ENCODE measurements around the gene PTPN18.
A peak's percentile ranks its signal among the peaks of the same experiment; 100 is the strongest.
"Not testable (repeated sequence)": the region's sequence is repeated elsewhere in the genome, so short reads cannot be mapped to it uniquely, and the experiment has no call there.

Gene PTPN18, protein sequence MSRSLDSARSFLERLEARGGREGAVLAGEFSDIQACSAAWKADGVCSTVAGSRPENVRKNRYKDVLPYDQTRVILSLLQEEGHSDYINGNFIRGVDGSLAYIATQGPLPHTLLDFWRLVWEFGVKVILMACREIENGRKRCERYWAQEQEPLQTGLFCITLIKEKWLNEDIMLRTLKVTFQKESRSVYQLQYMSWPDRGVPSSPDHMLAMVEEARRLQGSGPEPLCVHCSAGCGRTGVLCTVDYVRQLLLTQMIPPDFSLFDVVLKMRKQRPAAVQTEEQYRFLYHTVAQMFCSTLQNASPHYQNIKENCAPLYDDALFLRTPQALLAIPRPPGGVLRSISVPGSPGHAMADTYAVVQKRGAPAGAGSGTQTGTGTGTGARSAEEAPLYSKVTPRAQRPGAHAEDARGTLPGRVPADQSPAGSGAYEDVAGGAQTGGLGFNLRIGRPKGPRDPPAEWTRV

DNA sequence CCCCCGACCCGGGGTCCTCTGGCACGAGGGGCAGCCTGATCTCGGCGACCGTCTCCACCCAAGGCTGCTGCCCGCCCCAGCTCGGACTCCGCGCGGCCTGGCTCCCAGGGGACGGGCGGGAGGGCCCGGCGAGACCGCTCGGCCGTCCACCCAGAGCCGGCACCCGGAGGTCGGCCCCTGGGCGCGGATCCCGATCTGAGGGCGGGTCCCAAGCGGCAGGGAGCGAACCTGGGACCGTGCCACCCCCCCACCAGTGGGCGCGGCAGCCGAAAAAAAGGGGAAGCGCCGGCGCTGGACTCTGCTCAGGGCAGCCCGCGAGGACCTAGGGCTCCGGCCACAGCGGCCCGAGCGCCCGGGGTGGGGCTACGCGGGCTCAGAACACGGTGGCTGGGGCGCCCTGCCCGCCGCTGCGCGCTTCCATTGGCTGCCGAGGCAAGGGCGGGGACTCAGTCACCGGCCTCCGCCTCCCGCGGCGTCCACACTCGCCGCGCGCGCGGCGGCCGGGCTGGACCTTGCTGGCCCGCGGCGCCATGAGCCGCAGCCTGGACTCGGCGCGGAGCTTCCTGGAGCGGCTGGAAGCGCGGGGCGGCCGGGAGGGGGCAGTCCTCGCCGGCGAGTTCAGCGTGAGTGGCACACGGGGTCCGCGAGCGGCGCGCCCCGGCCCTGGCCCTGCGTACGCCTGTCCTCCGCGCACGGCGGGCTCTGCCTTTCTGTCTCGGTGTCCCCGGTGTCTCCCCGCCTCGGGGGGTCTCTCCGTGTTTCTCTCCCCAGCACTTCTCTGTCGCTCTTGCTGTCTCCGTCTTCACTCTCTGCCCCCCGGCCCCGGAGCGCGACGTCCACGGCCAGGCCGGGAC lies at the start of gene PTPN18:
Gene PTPN18, plus strand, starts transcription at position 479 of the 854 bp plus-strand sequence. Its CDS starts 52 bp downstream, at position 531.
- peak; percentile 74 for DNase-seq (ENCODE audit: low spot score)

- no peak for DNase-seq (ENCODE audit: low spot score)
Measured at GRCh38 chr2:130307850-130308249, 48.0 kb upstream of the PTPN18 start.

- DNase-seq (ENCODE audit: low spot score) = no peak
Measured at GRCh38 chr2:130310881-130311280, 45.0 kb upstream of the PTPN18 start.

- no peak for DNase-seq (ENCODE audit: low spot score)
Measured at GRCh38 chr2:130313812-130314334, 42.0 kb upstream of the PTPN18 start.

DNA sequence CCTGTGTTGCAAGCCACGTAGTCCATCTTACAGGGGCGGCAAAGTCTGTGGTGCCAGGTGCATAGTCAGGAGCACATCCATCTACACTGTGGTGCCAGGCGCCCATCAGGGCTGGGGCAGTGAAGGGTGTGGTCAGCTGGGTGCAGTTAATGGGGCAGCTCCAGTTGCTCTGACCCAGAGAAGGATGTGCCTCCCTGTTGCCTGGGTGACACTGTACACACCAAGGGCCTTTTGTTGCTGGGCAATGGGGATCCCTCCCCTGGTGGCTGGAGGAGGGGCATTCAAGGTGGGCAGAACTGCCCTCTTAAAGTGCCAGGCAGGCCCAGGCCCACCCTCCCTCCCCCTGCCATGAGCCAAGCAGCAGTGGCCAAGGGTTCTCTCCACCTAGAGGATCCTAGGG lies 41.5 kb upstream of the PTPN18 start:
- DNase-seq (ENCODE audit: low spot score) = no peak

- no peak for DNase-seq (ENCODE audit: low spot score)
Measured at GRCh38 chr2:130316596-130316995, 39.3 kb upstream of the PTPN18 start.

- no peak for DNase-seq (ENCODE audit: low spot score)
Measured at GRCh38 chr2:130318906-130319305, 37.0 kb upstream of the PTPN18 start.

- DNase-seq (ENCODE audit: low spot score) = no peak
Measured at GRCh38 chr2:130319536-130319935, 36.3 kb upstream of the PTPN18 start.

DNA sequence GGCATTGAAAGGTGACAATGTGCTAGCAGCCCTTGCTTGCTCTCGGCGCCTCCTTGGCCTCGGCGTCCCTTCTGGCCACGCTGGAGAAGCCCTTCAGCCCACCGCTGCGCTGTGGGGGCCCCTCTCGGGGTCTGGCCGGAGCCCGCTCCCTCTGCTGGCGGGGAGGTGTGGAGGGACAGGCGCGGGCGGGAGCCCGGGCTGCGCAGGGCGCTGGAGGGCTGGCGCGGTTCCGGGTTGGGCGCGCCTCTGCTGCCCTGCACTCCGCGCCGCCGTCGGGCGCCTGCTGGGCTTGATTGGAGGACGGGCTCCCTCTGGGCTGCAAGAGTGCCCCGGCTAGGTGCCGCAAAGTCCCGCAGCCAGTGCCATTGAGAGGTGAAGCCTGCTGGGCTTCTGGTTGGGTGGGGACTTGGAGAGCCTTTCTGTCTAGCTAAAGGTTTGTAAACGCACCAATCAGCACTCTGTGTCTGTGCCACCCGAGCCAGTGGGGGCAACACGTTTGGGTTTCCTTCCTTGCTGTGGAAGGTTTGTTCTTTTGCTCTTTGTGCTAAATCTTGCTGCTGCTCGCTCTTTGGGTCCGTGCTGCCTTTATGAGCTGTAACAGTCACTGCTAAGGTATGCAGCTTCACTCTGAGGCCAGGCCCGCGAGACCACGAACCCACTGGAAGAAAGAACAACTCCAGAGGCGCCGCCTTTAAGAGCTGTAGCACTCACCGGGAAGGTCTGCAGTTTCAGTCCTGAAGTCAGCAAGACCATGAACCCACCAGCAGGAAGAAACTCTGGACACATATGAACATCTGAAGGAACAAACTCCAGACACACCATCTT lies 27.9 kb upstream of the PTPN18 start:
- no peak for DNase-seq (ENCODE audit: low spot score)

DNA sequence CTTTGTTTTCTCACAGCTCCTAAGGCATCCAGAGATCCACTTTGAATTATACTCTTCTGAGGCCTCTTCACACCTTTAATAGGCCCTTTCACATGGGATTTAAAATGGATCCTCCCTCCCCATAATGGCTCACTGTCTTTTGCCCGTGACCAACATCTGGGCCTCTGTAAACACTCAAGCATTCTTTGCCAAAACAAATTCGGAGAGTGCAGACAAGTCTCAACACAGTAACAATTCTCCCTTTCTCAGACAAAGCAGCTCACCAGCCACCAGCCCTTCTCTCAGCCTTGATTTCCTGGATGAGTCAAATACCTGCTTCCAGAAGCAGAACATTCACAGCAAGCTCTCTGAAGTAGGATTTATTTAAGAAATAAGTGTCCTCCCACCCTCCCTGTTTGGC lies 27.1 kb upstream of the PTPN18 start:
- DNase-seq (ENCODE audit: low spot score) = no peak

DNA sequence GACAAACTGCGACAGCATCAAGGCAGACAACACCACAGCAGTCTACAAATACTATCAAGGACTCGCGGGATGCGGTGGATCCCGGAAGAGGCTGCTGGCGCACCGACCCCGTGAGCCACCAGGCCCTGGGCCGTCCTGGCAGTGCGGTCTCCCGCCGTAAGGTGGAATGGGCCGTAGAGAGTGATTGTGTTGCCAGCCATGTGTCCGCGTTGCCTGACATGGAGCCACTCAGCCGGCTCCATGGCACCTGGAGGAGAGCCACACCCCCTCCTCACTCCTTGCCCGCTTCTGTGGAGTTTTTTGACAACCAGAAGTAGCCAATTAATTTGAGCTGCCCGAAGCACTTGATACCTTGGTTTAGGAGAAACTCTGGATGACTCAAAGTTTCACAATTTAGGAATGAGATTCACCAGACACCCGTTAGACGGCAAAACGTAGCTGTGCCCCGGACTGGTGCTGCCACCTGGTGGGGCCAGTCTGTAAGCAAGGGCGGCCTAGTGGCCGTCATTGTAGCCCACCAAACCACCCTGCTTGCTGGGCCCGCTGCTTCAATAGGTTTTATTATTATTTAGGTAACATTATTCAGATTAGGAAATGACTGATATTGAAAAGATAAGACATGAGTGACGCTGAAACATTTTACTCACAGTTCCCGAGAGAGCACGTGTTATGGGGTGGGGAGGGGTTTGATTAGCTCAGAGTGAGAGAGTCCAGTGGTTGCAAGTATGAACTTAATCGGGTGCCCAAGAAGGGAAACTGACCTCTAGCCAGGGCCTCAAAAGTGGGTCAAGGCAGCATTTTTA lies 23.4 kb upstream of the PTPN18 start:
- DNase-seq (ENCODE audit: low spot score) = peak; percentile 62

- DNase-seq (ENCODE audit: low spot score) = not testable (repeated sequence)
Measured at GRCh38 chr2:130333253-130333652, 22.6 kb upstream of the PTPN18 start.

DNA sequence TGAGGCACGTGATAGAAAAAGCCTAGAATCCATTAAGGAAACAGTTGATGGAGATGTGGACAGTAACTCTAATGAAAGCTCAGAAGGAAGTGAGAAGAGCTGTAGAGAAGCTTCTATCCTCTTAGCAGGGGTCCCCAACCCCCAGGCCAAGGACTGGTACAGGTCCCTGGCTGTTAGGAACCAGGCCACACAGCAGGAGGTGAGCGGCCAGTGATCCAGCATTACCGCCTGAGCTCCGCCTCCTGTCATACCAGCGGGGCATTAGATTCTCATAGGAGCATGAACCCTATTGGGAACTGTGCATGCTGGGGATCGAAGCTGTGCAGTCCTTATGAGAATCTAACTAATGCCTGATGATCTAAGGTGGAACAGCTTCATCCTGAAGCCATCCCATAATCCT lies 21.8 kb upstream of the PTPN18 start:
- no peak for DNase-seq (ENCODE audit: low spot score)

DNA sequence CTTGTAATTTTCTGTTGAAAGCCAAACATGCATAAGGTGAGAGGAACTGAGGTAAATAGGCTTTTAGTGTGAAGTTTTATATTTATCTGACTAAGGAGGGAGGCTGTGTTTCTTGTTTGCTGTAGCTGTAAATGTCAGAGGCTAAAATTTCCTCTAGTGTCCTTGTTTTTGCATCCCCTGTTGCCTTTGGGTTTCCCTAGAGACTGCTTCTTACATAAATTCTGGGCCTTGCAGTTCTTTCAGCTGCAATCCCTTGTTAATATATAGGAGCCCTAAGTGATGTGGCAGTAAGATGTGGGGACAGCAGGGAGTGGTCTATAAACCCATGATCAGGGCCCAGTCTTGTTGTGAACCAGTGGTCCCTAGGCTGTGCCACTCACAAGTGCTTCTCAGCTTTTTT lies 20.6 kb upstream of the PTPN18 start:
- DNase-seq (ENCODE audit: low spot score) = no peak

- no peak for DNase-seq (ENCODE audit: low spot score)
Measured at GRCh38 chr2:130336150-130336876, 19.5 kb upstream of the PTPN18 start.

DNA sequence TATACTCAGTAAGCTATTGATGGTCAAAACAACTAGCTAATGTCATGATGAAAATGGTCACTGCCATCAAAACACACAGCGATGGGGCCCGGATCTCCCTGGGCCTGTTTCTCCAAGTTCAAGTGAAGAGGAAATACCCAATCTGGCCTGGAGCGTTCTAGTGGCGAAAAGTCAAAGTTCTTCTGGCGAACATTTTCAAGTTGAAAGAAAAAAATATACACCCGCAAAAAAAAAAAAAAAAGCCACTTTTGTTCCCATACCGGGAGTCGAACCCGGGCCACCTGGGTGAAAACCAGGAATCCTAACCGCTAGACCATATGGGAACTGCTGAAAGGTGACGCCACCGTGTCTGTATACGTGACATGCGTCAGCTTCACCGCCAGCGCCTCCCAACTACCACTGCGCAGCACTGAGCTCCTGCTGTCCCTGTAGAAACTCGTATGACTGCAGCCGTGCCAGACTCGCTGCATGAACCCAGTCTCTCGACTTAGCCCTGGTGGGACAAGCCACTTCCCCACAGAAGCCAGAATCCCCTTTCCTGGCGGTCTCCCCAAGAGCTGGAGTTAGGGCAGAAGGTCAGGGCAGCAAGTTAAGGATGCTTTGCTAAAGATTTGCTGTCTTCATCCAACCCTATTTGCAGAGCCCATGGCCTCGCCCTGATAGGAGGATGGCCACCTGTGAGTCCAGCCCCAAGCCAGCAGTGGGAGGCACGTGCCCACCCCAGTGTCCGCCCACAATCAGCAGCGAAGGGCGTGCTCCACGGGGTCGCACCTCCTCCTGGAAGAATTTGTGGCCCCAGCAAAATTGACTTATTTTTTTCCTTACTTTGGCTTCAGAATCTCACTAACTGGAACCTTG lies 18.8 kb upstream of the PTPN18 start:
- peak; percentile 36 for DNase-seq (ENCODE audit: low spot score)

GRCh38 chr2:130337735-130338325 lies 18.0 kb upstream of the PTPN18 start:
- DNase-seq (ENCODE audit: low spot score) = no peak

DNA sequence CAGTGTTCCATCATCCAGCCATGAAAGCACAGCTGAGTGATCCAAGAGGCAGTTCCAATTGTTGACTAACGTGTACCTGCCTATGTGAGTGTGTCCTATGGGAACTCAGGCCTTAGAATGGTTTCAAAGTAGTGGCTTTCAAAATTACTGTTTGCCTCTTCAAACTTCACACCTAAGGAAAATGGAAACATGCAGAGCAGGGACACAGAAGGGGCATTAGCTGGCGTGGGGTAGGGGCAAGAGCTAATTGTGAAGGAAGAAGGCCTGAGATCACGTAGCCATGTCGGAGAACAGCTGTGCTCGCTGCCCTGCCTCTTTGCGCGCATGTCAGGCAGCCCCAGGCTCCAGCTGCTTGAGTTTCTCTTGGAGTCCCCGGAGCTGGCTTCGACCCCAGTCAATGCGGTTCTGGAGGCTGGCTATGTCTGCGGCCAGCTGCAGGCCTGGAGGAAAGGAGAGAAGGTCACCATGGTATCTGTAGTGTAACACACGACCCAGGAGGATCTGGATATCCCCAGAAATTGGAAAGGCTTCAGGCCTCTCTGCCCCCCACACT lies 17.0 kb upstream of the PTPN18 start:
- DNase-seq (ENCODE audit: low spot score) = no peak

Data from hematopoietic multipotent progenitor cell treated with erythropoietin and hydrocortisone succinate and interleukin-3 and kit ligand, for 15 days (in vitro differentiated cells).